GM19438 (cell line): ENCODE data around the gene ALAS2.
"Not testable (repeated sequence)": the region's sequence is repeated elsewhere in the genome, so short reads cannot be mapped to it uniquely, and the experiment has no call there.

Experiments used
- ATAC-seq: cut with Tn5 transposase; IDR thresholded peaks from one replicate; pipeline ENCODE4 v1.9.1; 2021; ENCODE audit warnings: low read depth; ENCODE audit not compliant: unreplicated experiment

ALAS2 gene

DNA sequence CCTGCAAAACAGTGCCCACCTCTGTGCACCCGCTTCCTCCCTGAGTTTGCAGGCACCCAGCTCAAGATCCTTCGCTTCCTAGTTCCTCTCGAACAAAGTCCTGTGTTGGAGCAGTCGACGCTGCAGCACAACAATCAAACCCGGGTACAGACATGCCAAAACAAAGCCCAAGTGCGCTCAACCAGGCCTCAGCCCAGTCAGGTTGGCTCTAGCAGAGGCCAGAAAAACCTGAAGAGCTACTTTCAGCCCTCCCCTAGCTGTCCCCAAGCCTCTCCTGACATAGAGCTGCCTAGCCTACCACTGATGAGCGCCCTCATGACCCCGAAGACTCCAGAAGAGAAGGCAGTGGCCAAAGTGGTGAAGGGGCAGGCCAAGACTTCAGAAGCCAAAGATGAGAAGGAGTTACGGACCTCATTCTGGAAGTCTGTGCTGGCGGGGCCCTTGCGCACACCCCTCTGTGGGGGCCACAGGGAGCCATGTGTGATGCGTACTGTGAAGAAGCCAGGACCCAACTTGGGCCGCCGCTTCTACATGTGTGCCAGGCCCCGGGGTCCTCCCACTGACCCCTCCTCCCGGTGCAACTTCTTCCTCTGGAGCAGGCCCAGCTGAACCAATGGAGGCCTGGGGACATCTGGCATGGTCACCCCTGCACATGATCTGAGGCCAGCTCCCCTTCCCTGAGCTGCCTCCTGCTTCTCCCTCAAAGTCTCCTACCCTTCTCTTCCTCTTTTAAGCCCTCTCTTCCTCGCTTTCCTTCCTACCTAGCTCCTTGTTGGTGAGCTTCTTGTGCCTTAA is 23.8 kb downstream of the ALAS2 start:
- no peak for ATAC-seq

DNA sequence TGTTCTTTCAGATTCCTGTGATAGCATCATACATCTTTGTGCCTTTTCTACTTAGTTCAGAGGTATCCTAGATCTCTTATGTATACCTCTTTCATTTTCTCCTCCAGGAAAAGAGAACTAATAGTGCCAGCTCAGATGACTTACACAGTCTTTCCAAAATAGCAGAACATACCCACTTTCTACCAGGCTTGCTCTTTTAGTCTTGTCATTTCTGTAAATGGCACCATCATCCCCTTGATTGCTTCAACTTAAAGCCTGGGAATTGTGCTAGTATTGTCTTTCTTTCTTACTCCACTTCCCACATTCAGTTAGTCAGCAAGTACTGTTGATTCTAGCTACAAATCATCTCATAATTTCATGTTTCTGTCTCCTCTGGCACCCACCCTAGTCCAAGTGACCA is 25.5 kb downstream of the ALAS2 start:
- ATAC-seq: no peak

DNA sequence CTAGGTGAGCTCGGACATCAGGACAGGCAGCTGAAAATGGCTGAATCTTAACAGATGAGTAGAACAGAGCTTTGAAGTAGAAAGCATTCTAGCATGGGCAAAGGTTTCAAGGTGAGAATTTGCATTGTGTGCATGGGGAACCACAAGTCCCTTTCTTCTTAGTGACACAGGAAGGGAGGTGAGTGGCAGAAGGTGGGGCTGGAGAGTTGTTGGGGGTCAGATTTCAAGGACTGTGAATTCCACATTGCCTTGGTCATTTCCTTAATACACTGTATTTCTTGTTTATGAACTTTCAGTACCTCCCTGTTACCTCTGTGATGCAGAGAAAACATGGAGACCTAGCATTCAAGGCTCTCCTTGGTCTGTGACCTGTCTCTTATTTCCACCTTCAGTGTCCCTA is 26.5 kb downstream of the ALAS2 start:
- ATAC-seq: no peak

DNA sequence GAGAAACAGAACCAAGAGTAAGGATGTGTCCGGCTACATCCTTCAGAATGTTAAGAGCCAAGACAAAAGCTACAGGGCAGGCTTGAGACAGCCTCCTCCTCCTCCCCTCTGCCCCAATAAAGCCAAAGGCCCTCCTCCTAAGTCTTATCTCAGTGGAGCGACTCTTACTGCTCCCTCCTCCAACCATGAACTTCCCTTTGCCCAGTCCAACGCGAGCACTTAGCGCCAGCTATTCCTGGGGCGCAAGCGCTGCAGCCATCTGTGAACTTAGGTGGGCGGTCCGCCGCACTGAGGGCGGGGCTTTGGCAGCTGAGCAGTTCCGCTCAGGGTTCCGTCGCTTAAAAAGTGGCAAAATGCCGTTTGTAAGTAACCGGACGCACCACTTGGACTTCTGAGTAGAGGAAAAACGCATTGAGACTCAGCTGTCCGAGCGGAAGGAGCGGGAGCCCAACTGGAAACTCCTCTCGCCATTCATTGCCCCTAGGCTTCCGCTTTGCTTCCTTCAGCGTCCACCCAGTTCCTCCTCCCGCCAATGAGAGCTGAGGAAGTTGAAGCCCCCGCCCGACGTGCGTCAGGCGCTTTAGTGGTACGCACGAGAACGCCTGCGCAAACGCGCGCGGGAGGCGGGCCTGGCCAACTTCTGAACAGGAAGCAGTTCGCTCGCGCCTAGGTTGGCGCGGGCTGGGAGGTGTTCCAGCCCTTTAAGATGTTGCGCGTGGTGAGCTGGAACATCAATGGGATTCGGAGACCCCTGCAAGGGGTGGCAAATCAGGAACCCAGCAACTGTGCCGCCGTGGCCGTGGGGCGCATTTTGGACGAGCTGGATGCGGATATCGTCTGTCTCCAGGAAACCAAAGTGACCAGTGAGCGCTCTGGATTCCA is 30.8 kb downstream of the ALAS2 start, which contains the start of gene APEX2:
APEX2 (plus strand) TSS at position 647 of the 882 bp plus-strand sequence; CDS start at position 707, 60 bp downstream.
- ATAC-seq: peak; percentile 93

DNA sequence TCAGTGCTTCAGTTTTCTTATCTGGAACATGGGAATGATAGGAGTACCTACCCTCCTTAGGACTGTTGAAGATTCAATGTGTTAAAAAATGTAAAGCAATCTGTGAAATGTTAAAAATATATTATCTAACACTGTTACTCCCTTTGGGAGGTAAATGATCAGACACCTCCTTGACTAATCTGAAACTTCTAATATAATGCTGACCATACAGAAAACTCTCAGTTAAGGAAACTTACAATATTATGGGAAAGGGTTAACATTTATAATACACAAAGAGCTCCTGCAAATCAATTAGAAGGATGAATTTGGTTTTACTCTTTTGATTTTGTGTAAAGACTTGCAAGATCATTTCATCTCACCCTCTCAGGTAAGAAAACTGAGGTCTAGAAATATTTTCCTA is 35.2 kb downstream of the ALAS2 start:
- ATAC-seq: no peak

DNA sequence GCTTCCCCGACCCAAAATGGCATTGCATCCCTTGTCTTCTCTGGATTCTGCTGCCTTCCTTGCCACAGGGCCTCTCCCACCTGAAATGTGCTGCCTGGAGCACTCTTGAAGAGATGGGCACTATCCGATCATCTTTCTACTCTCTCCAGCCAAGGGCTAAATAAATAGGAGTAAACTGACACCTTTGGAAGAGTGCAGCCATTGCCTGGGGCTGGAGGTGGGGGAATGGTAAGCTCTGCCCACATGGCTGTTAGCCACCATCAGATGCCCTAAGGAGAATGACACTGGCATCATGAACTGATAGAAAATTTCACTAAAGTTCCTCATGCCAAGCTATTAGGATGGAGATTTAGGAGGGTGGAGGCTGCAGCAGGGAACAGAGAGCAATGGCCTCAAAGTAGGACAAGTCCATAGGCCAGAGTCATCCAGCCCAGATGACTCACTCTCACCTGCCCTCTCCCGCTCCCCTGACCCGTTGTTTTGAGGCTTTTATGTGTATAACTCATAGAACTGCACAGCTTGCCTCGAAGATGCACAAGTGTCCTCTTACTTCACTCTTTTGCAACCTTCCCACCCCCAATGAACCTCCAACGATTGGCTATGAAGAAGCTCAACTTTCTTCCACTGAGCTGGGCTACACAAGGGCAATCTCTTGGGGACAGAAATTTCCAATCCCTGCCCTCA is 36.0 kb downstream of the ALAS2 start:
- ATAC-seq: no peak

DNA sequence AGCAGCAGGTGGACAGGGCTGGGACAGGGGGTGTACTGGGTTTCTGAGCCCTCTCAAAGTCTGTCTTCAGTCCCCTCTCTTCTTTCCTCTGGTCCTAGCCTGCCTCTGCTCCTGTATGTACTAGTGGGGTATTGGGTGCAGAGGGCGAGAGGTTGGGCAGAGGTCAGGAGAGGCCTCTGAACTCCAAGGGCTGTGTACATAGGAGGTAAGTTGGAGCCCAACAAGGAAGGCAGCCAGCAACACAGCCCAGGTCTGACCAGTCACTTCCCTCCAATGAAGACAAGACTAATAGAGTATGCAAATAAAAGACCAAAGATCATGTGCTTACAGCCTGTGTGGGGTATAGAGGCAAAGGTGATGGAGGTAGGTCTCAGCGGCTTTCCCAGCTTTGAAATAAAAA is 36.7 kb downstream of the ALAS2 start, which contains the start of gene PFKFB1:
PFKFB1 (minus strand) TSS at position 90 of the 400 bp plus-strand sequence. CDS start 181 bp downstream, outside the sequence.
- ATAC-seq: no peak

DNA sequence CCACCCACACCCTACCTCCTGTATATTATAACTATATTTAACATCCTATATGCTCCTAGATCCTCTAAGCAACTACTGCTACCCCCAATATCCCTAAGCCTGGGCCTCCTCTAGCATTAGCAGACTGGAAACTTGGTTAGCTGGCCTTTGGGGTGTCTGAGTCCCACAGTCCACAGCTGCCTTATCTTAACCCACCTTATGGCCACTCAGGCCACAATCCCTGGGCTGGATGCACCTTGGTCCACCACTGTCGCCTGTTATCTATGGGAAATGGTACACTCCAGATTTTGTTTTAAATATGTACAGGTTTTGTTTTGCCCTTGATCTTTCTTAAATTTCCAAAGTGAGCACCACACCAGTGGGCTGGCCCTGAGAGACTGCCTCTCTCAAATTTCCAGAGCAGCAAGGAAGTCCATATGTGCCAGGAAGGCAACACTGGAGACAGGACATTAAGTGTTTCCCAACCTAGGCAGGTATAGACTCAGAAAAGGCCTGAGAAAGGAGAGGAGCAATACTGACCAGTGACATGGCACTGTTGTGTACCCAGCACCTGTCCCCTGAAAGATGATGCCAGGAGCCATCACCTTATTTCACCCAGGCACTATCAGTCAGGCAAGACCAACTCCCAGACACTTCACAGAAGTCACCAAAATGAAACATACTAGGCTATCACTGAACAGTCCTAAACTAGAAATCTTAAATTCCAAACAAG is 37.7 kb downstream of the ALAS2 start:
- no peak for ATAC-seq

DNA sequence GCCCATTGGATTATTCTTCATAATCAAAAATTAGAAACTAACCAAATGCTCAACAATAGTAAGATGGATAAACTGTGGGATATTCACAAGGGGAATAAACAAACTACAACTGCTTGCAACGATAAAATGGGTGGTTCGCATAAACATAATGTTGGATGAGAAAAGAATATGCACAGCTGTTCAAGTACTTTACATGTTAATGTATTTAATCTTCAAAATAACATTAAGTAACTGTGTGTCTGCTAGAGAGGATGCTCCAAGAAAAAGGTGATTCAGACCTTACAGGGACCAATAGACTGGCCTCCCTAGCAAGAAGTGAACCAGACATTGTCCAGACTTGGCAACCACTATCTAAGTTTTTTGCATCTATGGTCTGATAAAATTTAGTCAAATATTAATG is 39.1 kb downstream of the ALAS2 start:
- ATAC-seq: no peak

DNA sequence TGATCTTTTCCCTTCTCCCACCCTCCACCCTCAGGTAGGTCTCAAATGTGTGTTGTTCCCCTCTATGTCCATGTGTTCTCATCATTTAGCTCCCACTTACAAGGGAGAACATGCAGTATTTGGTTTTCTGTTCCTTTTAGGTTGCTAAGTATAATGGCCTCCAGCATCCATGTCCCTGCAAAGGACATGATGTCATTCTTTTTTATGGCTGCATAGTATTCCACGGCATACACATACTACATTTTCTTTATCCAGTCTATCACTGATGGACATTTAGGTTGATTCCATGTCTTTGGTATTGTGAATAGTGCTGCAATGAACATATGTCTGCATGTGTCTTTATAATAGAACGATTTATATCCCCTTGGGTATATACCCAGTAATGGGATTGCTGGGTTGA is 47.5 kb downstream of the ALAS2 start:
- not testable (repeated sequence) for ATAC-seq

DNA sequence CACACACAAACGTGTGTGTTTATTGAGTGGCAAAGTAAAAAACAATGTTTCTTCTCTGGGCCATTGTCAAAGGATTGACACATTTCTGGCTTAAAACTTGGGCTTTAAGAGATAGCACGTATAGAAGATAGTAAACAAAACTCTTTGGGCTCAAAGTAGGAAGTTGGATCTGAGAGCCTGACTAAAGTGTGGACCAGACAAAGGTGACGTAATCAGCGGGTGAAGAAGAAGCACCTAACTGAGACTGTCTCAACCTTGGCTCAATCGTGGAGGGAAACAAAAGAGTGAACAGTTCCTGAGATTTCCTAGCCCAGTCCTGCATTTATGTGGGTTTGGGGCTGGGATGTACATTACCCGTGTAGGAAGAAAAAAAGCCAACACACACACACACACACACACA is 50.4 kb downstream of the ALAS2 start:
- ATAC-seq: no peak

DNA sequence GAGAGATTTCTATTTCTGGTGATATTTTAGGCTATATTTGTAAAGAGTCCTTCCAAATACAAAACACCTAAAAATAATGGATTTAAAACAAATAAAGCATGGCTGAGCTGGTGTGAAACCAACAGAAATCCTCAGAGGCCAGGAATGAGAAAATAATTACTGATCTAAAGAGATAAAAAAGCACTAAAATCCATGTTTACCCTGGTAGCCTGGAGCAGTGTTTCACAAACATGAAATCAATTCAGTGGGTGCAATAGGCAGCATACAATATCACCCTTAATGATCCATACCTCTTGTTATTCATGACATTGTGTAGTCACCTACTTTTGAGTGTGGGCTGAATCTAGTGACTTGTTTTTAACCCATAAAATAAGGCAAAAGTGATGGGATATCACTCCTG is 51.3 kb downstream of the ALAS2 start:
- ATAC-seq: no peak

DNA sequence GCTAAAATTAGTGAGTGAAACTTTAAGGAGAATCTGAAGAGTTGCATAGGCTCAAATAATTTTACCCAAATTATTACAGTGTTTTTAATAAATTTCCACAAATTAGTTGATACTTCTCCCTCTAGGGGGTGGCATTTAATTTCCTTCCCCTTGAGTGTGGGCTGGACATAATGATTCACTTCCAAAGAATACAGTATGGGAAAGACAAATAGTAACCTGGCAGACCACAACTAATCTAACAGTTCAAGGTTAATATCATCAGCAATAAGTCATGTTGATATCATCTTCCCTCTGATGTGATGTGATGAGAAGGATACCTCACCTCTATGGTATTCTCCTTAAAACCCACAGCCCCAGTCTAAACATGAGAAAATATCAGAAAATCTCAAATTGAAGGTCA is 52.3 kb downstream of the ALAS2 start:
- ATAC-seq: no peak

DNA sequence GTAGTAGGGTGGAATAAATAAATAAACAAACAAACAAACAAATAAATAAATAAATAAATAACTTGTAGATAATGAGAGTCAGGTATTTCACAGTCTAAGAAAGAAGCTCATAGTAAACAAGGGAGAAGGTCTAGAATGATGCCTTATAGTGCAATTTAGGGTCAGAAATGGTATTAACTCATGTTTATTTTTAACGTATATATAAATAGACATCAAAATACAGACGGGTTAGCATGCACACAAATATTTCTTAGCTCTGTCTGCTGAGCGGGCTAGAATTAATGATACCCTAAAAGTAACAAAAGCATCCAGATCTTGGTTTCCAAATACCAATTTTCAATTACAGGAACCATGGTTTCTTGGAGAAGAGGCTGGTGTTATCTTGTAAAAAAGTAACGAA is 53.4 kb downstream of the ALAS2 start:
- ATAC-seq: no peak

DNA sequence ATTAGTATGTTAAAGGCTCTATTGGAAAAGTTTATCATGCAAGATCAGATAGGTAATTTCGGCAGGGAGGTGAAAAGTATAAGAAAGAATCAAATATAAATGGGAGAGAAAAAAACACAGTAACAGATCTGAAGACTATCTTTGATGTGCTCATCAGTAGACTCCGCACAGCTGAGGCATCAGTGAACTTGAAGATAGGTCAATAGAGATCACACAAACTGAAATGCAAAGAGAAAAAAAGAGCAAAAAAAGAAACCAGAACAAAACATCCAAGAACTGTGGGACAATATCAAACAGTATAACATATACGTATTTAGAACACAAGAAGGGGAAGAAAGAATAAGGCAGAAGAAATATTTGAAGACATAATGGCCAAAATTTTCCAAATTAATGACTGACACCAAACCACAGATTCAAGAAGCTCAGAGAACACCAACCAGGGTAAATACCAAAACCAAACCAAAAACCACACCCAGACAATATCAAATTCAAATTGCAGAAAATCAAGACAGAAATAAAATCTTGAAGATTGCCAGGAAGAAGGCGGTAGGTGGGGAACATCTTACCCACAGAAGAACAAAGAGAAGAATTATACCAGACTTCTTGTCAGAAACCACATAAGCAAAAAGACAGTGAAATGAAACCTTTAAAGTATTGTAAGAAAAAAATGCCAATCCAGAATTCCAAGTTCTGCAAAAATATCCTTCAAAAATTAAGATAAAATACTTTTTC is 65.8 kb downstream of the ALAS2 start:
- ATAC-seq: no peak

DNA sequence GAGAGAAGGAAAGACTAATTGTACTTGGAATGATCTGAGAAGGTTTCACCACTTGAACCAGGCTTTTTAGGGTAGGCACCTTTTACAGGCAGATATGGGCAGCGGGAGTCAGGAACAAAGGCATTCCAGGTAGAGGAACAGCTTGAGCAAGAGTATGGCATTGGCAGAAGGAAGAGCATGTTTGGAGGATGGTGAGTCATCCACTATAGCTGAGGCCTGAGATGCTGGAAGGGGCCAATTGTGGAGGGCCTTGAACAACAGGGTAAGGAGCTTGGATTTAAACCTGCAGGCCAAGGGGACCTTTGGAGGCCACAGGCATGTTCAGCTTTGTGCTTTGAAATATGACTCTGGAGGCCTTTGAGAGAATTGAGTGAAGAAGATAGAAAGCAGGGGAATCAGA is 69.0 kb downstream of the ALAS2 start:
- ATAC-seq: no peak
